Measurements from ENCODE around the gene INPP5D. TPM values are rescaled to one million over a fixed set of nuclear protein-coding genes. Genes with fewer than 3 reads are reported as not detected.

Gene INPP5D
- total RNA-seq, 3 donors from 2014 or later, result 8.2 to 14.4 (median 9.1) TPM

DNA sequence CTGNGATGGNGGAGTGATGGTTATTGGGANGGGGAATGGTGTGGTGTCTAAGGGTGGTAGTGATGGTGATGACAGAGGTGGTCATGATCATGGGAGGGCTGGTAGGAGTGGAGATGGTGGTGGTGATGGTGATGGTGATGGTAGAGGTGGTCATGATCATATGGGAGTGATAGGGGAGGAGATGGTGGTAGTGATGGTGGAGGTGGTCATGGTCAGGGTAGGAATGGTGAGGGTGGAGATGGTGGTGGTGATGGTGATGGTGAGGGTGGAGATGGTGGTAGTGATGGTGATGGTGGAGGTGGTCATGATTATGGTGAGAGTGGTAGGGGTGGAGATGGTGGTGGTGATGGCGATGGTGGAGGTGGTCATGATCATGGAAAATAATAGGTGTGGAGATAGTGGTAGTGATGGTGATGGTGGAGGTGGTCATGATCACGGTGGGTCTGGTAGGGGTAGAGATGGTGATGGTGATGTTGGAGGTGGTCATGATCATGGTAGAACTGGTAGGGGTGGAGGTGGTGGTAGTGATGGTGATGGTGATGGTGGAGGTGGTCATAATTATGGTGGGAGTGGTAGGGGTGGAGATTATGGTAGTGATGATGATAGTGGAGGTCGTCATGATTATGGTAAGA lies 83.7 kb downstream of the INPP5D start:
- ATAC-seq (no peak), DNase-seq (no peak)
- TF ChIP-seq, protein P1, sequence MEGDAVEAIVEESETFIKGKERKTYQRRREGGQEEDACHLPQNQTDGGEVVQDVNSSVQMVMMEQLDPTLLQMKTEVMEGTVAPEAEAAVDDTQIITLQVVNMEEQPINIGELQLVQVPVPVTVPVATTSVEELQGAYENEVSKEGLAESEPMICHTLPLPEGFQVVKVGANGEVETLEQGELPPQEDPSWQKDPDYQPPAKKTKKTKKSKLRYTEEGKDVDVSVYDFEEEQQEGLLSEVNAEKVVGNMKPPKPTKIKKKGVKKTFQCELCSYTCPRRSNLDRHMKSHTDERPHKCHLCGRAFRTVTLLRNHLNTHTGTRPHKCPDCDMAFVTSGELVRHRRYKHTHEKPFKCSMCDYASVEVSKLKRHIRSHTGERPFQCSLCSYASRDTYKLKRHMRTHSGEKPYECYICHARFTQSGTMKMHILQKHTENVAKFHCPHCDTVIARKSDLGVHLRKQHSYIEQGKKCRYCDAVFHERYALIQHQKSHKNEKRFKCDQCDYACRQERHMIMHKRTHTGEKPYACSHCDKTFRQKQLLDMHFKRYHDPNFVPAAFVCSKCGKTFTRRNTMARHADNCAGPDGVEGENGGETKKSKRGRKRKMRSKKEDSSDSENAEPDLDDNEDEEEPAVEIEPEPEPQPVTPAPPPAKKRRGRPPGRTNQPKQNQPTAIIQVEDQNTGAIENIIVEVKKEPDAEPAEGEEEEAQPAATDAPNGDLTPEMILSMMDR (IDR thresholded peaks at IDR 0.05), result no peak
- H3K4me3 ChIP-seq, result no peak overlapping the region
- no peaks in the 10 kb centered on the region for H3K36me3 ChIP-seq (ENCODE audit: low read depth)
- intact Hi-C loops (cut with DNase I, micrococcal nuclease), result no loop called here
- H3K4me1 ChIP-seq (ENCODE audit: low read depth), result no peaks in the 10 kb centered on the region
- H3K9me3 ChIP-seq, result no peaks in the 10 kb centered on the region

DNA sequence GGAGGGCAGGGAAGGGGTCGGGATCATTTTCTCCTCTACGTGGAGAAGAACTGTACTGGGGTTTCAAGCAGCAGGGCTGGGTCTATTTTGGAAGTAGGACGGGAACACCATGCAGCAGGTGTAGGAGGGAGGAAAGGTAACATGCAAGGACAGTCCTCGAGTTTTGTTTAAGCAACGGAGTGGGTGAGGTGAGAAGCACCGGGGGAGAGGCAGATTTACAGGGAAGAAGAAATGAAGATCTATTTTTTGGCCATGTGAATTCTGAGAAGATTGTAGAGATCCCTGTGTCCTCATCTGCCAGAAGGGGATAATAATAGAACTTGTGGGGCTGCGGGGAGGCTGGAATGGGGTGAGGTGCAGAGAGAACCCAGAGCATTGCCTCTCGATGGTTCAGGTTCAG lies 85.6 kb downstream of the INPP5D start:
- intact Hi-C loops (cut with DNase I, micrococcal nuclease), result no loop called here
- DNase-seq, result no peak
- Histone ChIP-seq H3K4me3 (no peak overlapping the region), H3K36me3 (ENCODE audit: low read depth) (no peaks in the 10 kb centered on the region), H3K4me1 (ENCODE audit: low read depth) (no peaks in the 10 kb centered on the region), H3K9me3 (no peaks in the 10 kb centered on the region)
- no peak for ATAC-seq
- TF ChIP-seq, protein P1 (IDR thresholded peaks at IDR 0.05), result no peak

DNA sequence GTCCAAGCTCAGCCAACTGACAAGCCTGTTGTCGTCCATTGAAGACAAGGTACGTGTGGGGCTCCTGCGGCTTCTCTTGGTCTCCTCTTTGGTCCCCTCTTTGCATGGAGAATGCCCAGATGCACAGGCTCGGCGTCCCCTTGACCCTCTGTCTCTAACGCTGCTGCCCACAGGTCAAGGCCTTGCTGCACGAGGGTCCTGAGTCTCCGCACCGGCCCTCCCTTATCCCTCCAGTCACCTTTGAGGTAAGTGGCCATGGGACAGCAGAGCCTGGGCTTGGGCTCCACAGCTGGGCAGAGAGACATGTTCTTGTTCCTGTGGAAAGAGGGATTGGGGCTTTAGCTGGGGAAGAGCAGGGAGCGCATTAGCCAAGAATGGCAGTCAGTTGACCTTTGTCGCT lies 86.1 kb downstream of the INPP5D start:
- TF ChIP-seq, protein P1 (IDR thresholded peaks at IDR 0.05), result no peak
- no peak for ATAC-seq

DNA sequence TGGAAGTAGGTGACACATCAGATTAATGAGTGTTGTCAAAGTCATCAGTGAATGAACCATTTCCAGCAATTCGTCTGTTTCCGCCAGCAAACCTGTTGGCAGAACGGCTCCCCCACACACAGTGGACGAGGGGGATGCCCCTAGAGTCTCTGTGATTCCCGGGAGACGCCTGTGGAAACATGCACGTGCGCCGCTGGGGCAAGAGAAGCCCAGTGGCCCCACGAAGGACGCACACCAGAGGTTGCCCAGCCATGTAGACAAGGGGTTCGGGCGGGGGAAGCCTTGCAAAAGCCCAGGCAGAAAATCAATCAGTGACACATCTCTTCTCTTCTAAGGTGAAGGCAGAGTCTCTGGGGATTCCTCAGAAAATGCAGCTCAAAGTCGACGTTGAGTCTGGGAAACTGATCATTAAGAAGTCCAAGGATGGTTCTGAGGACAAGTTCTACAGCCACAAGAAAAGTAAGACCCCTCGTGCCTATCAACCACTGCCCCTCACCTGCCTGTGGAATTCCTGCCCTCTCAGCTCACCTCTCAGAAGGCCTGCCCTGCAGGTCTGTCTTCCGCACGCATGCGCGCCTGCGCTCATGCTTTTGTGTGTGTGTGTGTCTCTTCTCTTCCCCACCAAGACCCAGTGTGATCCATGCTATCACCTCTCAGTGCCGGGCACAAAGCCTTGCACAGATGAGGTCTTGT lies 87.1 kb downstream of the INPP5D start:
- intact Hi-C loops (cut with DNase I, micrococcal nuclease), result no loop called here
- no peaks in the 10 kb centered on the region for H3K36me3 ChIP-seq (ENCODE audit: low read depth)
- no peak overlapping the region for H3K4me3 ChIP-seq
- TF ChIP-seq, protein P1 (IDR thresholded peaks at IDR 0.05), result no peak
- DNase-seq (no peak), ATAC-seq (no peak)
- H3K9me3 ChIP-seq, result no peaks in the 10 kb centered on the region
- H3K4me1 ChIP-seq (ENCODE audit: low read depth), result no peaks in the 10 kb centered on the region

More for the DNA sequence above, 86.1 kb downstream of the INPP5D start:
- H3K4me3 ChIP-seq, result no peak overlapping the region
- no peaks in the 10 kb centered on the region for H3K4me1 ChIP-seq (ENCODE audit: low read depth)
- H3K36me3 ChIP-seq (ENCODE audit: low read depth), result no peaks in the 10 kb centered on the region
- no peak for DNase-seq
- H3K9me3 ChIP-seq, result no peaks in the 10 kb centered on the region
- intact Hi-C loops (cut with DNase I, micrococcal nuclease), result no loop called here

DNA sequence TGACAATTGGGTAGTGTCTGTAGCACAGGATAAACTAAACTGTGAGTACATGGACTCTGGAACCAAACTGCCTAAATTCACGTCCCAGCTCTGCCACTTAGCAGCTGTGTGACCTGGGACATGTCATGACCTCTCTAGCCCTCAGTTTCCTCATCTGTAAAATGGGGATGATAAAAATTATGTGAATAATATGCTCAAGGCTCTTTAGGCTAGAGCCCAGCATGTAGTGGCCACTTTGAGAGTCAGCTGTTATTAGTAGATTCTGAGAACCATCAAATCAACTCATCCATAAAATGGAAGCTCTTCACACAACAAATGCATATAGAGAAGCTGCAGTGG lies 87.7 kb downstream of the INPP5D start:
- no peaks in the 10 kb centered on the region for H3K4me1 ChIP-seq (ENCODE audit: low read depth)
- no peaks in the 10 kb centered on the region for H3K36me3 ChIP-seq (ENCODE audit: low read depth)
- ATAC-seq (no peak), DNase-seq (no peak)
- TF ChIP-seq, protein P1 (IDR thresholded peaks at IDR 0.05), result no peak
- H3K4me3 ChIP-seq, result no peak overlapping the region
- H3K9me3 ChIP-seq, result no peaks in the 10 kb centered on the region
- intact Hi-C loops (cut with DNase I, micrococcal nuclease), result no loop called here
